Smooth muscle cell (in vitro differentiated cells): ENCODE data around the gene S1PR1. TPM values are rescaled to one million over a fixed set of nuclear protein-coding genes. Genes with fewer than 3 reads are reported as not detected.

ENCODE experiments used
- DNase-seq: peaks from one replicate; lab custom pipeline; 2025; ENCODE audit not compliant: unreplicated experiment; lab: John Stamatoyannopoulos, UW
- H2AFZ ChIP-seq: fragments of 200-600 bp; sonication (generic); 2 replicates; pipeline ENCODE4 v1.6.0; 2016; ENCODE audit warnings: antibody characterized with exemption, low read depth, mild to moderate bottlenecking
- H3F3A ChIP-seq: fragments of 200-600 bp; sonication (generic); 2 replicates; pipeline ENCODE4 v1.6.0; 2017; ENCODE audit warnings: antibody characterized with exemption, low read depth
- H3K27ac ChIP-seq: fragments of 200-600 bp; sonication (generic); 2 replicates; pipeline ENCODE4 v1.5.1; 2016; ENCODE audit warnings: low read depth, mild to moderate bottlenecking
- H3K27me3 ChIP-seq: fragments of 200-600 bp; sonication (generic); 2 replicates; pipeline ENCODE4 v1.6.1; 2016; ENCODE audit warnings: low read depth, mild to moderate bottlenecking
- H3K36me3 ChIP-seq: fragments of 200-600 bp; sonication (generic); 2 replicates; pipeline ENCODE4 v1.5.1; 2016; ENCODE audit warnings: low read depth
- H3K4me1 ChIP-seq: fragments of 200-600 bp; sonication (generic); 2 replicates; pipeline ENCODE4 v1.5.1; 2016; ENCODE audit warnings: low read depth
- H3K4me2 ChIP-seq: fragments of 200-600 bp; sonication (generic); 2 replicates; pipeline ENCODE4 v1.6.0; 2016; ENCODE audit warnings: mild to moderate bottlenecking
- H3K4me3 ChIP-seq: fragments of 200-600 bp; sonication (generic); 2 replicates; pipeline ENCODE4 v1.5.1; 2016; ENCODE audit warnings: mild to moderate bottlenecking
- H3K79me2 ChIP-seq: fragments of 200-600 bp; sonication (generic); 2 replicates; pipeline ENCODE4 v1.6.0; 2016; ENCODE audit warnings: low read depth, mild to moderate bottlenecking
- H3K9ac ChIP-seq: fragments of 200-600 bp; sonication (generic); 2 replicates; pipeline ENCODE4 v1.6.0; 2016; ENCODE audit warnings: low read depth
- H3K9me3 ChIP-seq: fragments of 200-600 bp; sonication (generic); replicated peaks from 2 replicates; pipeline ENCODE4 v1.5.1; 2016; ENCODE audit warnings: low read depth
- H4K20me1 ChIP-seq: fragments of 200-600 bp; sonication (generic); 2 replicates; pipeline ENCODE4 v1.6.0; 2016; ENCODE audit warnings: low read depth
- WGBS: methylation state at CpG from one replicate; pipeline ENCODE4 v1.1.7; 2016; ENCODE audit warnings: low lambda C conversion rate; 5-methylcytosine and 5-hydroxymethylcytosine counted together
- polyA plus RNA-seq: library from polyadenylated mRNA; unstranded; fragments of >200 nt; fragmentation: Nextera tagmentation; extraction: Ambion mirVana; gene quantifications from 2 replicates; pipeline ENCODE4 v1.2.1, GENCODE V29; 2016
- total RNA-seq: library from RNA; depleted of rRNA; stranded (reverse); fragments of >200 nt; gene quantifications from 2 replicates; pipeline ENCODE4 v1.2.3, GENCODE V29; 2014
- TF ChIP-seq, protein P1 (sequence below): fragments of 200-600 bp; sonication (generic); IDR thresholded peaks from 2 replicates; pipeline ENCODE4 v1.5.1; 2017; ENCODE audit warnings: borderline replicate concordance, mild to moderate bottlenecking, antibody characterized with exemption; ENCODE audit not compliant: insufficient read depth, poor library complexity, severe bottlenecking

S1PR1 gene
- total and polyA plus RNA-seq, 2 experiments from 2014 or later: 12.0 to 12.1 TPM

DNA sequence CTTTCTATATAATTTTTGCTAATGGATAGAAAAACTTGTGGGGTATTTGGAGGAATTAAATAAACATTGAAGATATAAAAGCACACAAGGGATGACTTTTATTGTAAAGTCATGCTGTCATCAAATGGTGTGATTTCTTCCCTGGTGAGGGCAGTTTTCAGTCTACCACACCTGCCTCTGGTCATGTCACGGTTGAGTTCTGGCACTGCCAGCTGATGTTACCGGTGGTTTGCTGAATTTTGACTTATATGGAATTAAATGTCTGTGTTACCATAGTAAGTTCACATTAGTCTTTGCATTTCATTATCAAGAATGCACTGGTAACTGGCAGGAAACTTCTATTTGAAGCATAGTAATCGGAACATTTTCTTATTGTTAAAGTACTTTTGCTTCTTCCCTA is 13.4 kb downstream of the S1PR1 start:
- no peak overlapping the region for H3K4me2 ChIP-seq
- H3K9ac ChIP-seq: no peak overlapping the region
- H3K9me3 ChIP-seq: no peaks in the 10 kb centered on the region
- no peak for DNase-seq
- no peak overlapping the region for H2AFZ ChIP-seq
- no peaks in the 10 kb centered on the region for H3K27me3 ChIP-seq
- no peaks in the 10 kb centered on the region for H3K79me2 ChIP-seq
- no peaks in the 10 kb centered on the region for H4K20me1 ChIP-seq
- no peak overlapping the region for H3K4me3 ChIP-seq
- WGBS: 97% methylated on average over 3 of the region's 3 CpGs
- H3K36me3 ChIP-seq: no peaks in the 10 kb centered on the region
- TF ChIP-seq, protein P1, sequence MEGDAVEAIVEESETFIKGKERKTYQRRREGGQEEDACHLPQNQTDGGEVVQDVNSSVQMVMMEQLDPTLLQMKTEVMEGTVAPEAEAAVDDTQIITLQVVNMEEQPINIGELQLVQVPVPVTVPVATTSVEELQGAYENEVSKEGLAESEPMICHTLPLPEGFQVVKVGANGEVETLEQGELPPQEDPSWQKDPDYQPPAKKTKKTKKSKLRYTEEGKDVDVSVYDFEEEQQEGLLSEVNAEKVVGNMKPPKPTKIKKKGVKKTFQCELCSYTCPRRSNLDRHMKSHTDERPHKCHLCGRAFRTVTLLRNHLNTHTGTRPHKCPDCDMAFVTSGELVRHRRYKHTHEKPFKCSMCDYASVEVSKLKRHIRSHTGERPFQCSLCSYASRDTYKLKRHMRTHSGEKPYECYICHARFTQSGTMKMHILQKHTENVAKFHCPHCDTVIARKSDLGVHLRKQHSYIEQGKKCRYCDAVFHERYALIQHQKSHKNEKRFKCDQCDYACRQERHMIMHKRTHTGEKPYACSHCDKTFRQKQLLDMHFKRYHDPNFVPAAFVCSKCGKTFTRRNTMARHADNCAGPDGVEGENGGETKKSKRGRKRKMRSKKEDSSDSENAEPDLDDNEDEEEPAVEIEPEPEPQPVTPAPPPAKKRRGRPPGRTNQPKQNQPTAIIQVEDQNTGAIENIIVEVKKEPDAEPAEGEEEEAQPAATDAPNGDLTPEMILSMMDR: no peak
- no peak overlapping the region for H3K27ac ChIP-seq
- H3K4me1 ChIP-seq: peaks cover 13% of the 10 kb centered on the region
- peaks cover 7% of the 10 kb centered on the region for H3F3A ChIP-seq

DNA sequence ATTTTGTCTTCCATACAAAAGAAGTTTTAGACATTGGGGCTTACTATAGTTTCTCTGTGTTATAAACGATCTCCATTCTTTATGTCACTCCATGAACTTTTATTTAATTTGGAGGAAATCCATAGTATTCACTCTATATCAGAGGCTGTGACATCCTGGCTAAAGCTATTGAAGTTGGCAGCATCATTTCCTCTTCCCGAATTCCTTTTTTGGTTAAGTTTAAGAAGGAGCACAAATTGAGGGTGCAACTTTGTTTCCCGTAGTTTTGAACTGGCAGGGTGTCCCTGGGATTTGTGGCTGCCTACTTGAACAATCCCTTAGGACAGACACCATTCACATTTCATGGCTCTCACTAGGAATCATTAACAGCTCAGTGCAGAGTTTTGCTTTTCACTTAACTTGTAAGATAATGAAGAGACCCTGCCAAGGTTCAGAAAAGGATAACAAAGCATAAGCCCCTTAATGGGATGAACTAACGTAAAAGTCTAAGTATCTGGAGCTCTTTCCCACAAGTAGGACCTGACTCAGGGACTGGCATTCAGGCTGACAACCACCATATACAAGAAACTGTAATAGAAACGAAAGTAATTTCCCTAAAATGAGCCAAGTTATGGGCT is 13.9 kb downstream of the S1PR1 start:
- Histone ChIP-seq H3K36me3 (no peaks in the 10 kb centered on the region), H4K20me1 (no peaks in the 10 kb centered on the region), H3K79me2 (no peaks in the 10 kb centered on the region), H3K4me1 (peaks cover 13% of the 10 kb centered on the region), H3K4me3 (no peak overlapping the region), H3K9ac (no peak overlapping the region), H3K27ac (no peak overlapping the region), H3K27me3 (no peaks in the 10 kb centered on the region), H3K4me2 (peak overlapping the region; percentile 13), H3K9me3 (no peaks in the 10 kb centered on the region), H2AFZ (peak overlapping the region; percentile 17), H3F3A (peaks cover 7% of the 10 kb centered on the region)
- TF ChIP-seq, protein P1: no peak
- WGBS: 61% methylated on average over 5 of the region's 5 CpGs
- DNase-seq: no peak

DNA sequence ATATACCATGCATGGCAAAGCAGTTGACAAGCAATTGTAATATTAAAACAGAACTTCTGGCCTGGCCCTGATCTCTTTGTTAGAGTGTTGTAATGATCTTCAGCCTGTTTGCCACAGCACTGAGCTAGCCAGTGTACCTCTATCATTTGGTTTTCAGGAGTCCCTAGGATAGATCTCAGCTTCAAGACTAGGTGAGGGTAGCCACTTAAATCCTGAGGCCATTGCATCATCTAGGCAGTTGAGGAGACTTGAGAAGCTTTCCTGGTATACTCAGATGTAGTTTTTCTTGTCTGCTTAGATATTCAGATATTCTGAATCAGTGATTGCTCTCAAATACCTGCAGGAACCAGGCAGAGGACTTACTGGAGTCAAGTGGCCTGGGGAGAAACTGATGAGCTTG is 14.7 kb downstream of the S1PR1 start:
- Histone ChIP-seq H3K4me3 (no peak overlapping the region), H4K20me1 (no peaks in the 10 kb centered on the region), H3K4me2 (no peak overlapping the region), H3K27me3 (no peaks in the 10 kb centered on the region), H3K9ac (no peak overlapping the region), H3K79me2 (no peaks in the 10 kb centered on the region), H3F3A (peaks cover 7% of the 10 kb centered on the region), H3K36me3 (no peaks in the 10 kb centered on the region), H2AFZ (no peak overlapping the region), H3K9me3 (no peaks in the 10 kb centered on the region), H3K4me1 (peaks cover 13% of the 10 kb centered on the region), H3K27ac (no peak overlapping the region)
- TF ChIP-seq, protein P1: no peak
- no peak for DNase-seq
